Liver (tissue), 9 donors: ENCODE data around the gene CDC5L. TPM values are rescaled to one million over a fixed set of nuclear protein-coding genes. Genes with fewer than 3 reads are reported as not detected.

Experiments used
- DNase-seq: peaks from one replicate; pipeline ENCODE4 v3.0.0-alpha.2; 2017; ENCODE audit warnings: low spot score
- H3K27ac ChIP-seq, 2 donors: one replicate each; pipeline ENCODE4 v1.7.0; 2013; ENCODE audit warnings: inconsistent platforms in 2 of 2, low read length in 2 of 2, control low read depth in 1 of 2, low read depth in 1 of 2, mild to moderate bottlenecking in 1 of 2
- H3K27me3 ChIP-seq, 4 donors: one replicate each; pipeline versions ENCODE4 v1.6.1 to v1.7.0; 2013; ENCODE audit warnings: low read length in 3 of 4, inconsistent platforms in 1 of 4, mild to moderate bottlenecking in 1 of 4, moderate library complexity in 1 of 4; ENCODE audit not compliant: control insufficient read depth in 4 of 4, insufficient read depth in 4 of 4
- H3K36me3 ChIP-seq, 4 donors: one replicate each; pipeline versions ENCODE4 v1.6.1 to v1.7.0; 2013; ENCODE audit warnings: low read length in 3 of 4, mild to moderate bottlenecking in 3 of 4, low read depth in 1 of 4, moderate library complexity in 1 of 4; ENCODE audit not compliant: control insufficient read depth in 4 of 4, insufficient read depth in 3 of 4
- H3K4me1 ChIP-seq, 4 donors: one replicate each; pipeline versions ENCODE4 v1.6.1 to v1.7.0; 2013; ENCODE audit warnings: low read length in 3 of 4, mild to moderate bottlenecking in 3 of 4, moderate library complexity in 1 of 4; ENCODE audit not compliant: control insufficient read depth in 4 of 4, insufficient read depth in 4 of 4
- H3K4me3 ChIP-seq, 3 donors: one replicate each; pipeline versions ENCODE4 v1.6.1 to v1.7.0; 2013; ENCODE audit warnings: low read length in 3 of 3, control low read depth in 1 of 3, low read depth in 1 of 3, mild to moderate bottlenecking in 1 of 3
- H3K9ac ChIP-seq, 2 donors: one replicate each; pipeline ENCODE4 v1.7.0; 2013; ENCODE audit warnings: low read length in 2 of 2, mild to moderate bottlenecking in 2 of 2, moderate library complexity in 2 of 2, control low read depth in 1 of 2, low read depth in 1 of 2
- H3K9me3 ChIP-seq, 4 donors: one replicate each; pipeline versions ENCODE4 v1.6.1 to v1.7.0; 2013; ENCODE audit warnings: low read length in 3 of 4; ENCODE audit not compliant: control insufficient read depth in 4 of 4
- ATF3 ChIP-seq: IDR thresholded peaks from 2 replicates; pipeline ENCODE4 v1.6.1; 2016; ENCODE audit warnings: antibody characterized with exemption
- CTCF ChIP-seq: fragments of 150-350 bp; IDR thresholded peaks from 2 replicates; pipeline ENCODE4 v1.5.1; 2017; ENCODE audit warnings: improper control_type of control experiment, low read depth, low read length; ENCODE audit not compliant: missing input control
- FOXA1 ChIP-seq: IDR thresholded peaks from 2 replicates; pipeline ENCODE4 v1.6.1; 2016; ENCODE audit warnings: antibody characterized with exemption
- FOXA2 ChIP-seq: IDR thresholded peaks from 2 replicates; pipeline ENCODE4 v1.6.1; 2016; ENCODE audit warnings: antibody characterized with exemption
- GABPA ChIP-seq, 2 donors: IDR thresholded peaks in 1 of 2; conservative IDR thresholded peaks in 1 of 2; 2 replicates each; pipeline ENCODE4 v1.6.1; 2016; ENCODE audit warnings: antibody characterized with exemption in 2 of 2, mild to moderate bottlenecking in 1 of 2, moderate library complexity in 1 of 2
- HNF4A ChIP-seq, 2 donors: conservative IDR thresholded peaks; 2 replicates each; pipeline ENCODE4 v1.6.1; 2016; ENCODE audit warnings: antibody characterized with exemption in 2 of 2, mild to moderate bottlenecking in 2 of 2
- HNF4G ChIP-seq: IDR thresholded peaks from 2 replicates; pipeline ENCODE4 v1.6.1; 2016; ENCODE audit warnings: antibody characterized with exemption
- MAX ChIP-seq: IDR thresholded peaks from 2 replicates; pipeline ENCODE4 v1.6.1; 2016; ENCODE audit warnings: antibody characterized with exemption
- NR2F2 ChIP-seq: IDR thresholded peaks from 2 replicates; pipeline ENCODE4 v1.6.1; 2016; ENCODE audit warnings: antibody characterized with exemption
- RAD21 ChIP-seq, 2 donors: IDR thresholded peaks; 2 replicates each; pipeline ENCODE4 v1.6.1; 2016; ENCODE audit warnings: antibody characterized with exemption in 2 of 2, mild to moderate bottlenecking in 2 of 2
- REST ChIP-seq: IDR thresholded peaks from 2 replicates; pipeline ENCODE4 v1.6.1; 2016; ENCODE audit warnings: antibody characterized with exemption, mild to moderate bottlenecking
- RXRA ChIP-seq, 2 donors: IDR thresholded peaks; 2 replicates each; pipeline ENCODE4 v1.6.1; 2017 to 2018; ENCODE audit warnings: antibody characterized with exemption in 2 of 2, mild to moderate bottlenecking in 1 of 2
- SP1 ChIP-seq: IDR thresholded peaks from 2 replicates; pipeline ENCODE4 v1.6.1; 2018; ENCODE audit warnings: antibody characterized with exemption, mild to moderate bottlenecking
- YY1 ChIP-seq: IDR thresholded peaks from 2 replicates; pipeline ENCODE4 v1.6.1; 2016; ENCODE audit warnings: antibody characterized with exemption, mild to moderate bottlenecking
- WGBS: extraction: QIAGEN DNeasy Blood & Tissue Kit; methylation state at CpG from one replicate; pipeline ENCODE4 v1.1.7; 2013; 5-methylcytosine and 5-hydroxymethylcytosine counted together
- polyA plus RNA-seq, 2 donors: library from polyadenylated mRNA; stranded (reverse) in 1 of 2; unstranded in 1 of 2; fragments of 200-250 nt in 1 of 2; fragments of >200 nt in 1 of 2; fragmentation: Nextera tagmentation in 1 of 2; extraction: Ambion mirVana in 1 of 2; gene quantifications; one replicate each; pipeline versions ENCODE4 v1.2.1 to v1.2.3, GENCODE V29; 2013 to 2015
- total RNA-seq, 2 donors: library from RNA; depleted of rRNA; stranded (reverse); fragments of >200 nt; gene quantifications; one replicate each; pipeline ENCODE4 v1.2.3, GENCODE V29; 2014
- TF ChIP-seq, protein P1 (sequence below): IDR thresholded peaks from 2 replicates; pipeline ENCODE4 v1.6.1; 2016; ENCODE audit warnings: antibody characterized with exemption
- donor health status: healthy.
- donor health status: healthy.
- donor health status: healthy.
- donor health status: healthy.
- donor health status: healthy.

Gene CDC5L
- total and polyA plus RNA-seq, 4 donors: 5.4 to 12.3 (median 11.0) TPM

GRCh38 chr6:44478591-44479254 lies 91.2 kb downstream of the CDC5L start:
- Histone ChIP-seq H3K36me3 (no peaks in the 10 kb centered on the region), H3K4me1 (no peaks in the 10 kb centered on the region), H3K9ac (no peak overlapping the region), H3K4me3 (no peak overlapping the region), H3K27me3 (no peaks in the 10 kb centered on the region), H3K9me3 (no peaks in the 10 kb centered on the region), H3K27ac (no peak overlapping the region)
- WGBS: 70% methylated on average over 11 of the region's 11 CpGs
- DNase-seq: no peak
- TF ChIP-seq SP1: no peak

DNA sequence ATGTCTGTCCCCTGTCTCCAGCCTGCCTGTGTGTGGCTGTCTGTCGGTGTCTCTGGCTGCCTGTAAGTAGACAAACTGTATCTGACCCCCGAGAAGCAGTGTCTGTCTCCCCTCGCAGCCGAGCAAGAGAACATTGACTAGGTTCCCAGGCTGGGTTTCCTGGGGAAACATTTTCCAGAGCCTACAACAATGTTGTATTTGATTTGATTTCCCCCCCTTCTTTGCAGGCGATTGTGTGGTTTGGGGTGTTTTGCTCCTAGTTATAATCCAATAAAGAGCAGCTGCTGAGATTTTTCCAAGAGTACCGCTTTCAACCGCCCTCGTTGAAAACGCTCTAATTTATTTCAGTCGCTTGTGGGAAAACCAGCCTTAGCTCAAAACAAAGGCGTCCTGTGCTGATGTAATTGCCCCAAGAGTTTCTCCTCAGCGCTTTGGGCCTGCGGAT lies 92.6 kb downstream of the CDC5L start:
- Histone ChIP-seq H3K27me3 (no peaks in the 10 kb centered on the region), H3K36me3 (no peaks in the 10 kb centered on the region), H3K9me3 (no peaks in the 10 kb centered on the region), H3K4me3 (no peak overlapping the region), H3K27ac (no peak overlapping the region), H3K4me1 (no peaks in the 10 kb centered on the region), H3K9ac (no peak overlapping the region)
- DNase-seq: no peak
- WGBS: 83% methylated on average over 13 of the region's 13 CpGs
- no peak for TF ChIP-seq GABPA (IDR thresholded peaks at IDR 0.05 in 1 of 2, conservative IDR thresholded peaks at IDR 0.05 in 1 of 2)
- no peak for TF ChIP-seq HNF4G
- no peak for TF ChIP-seq RAD21 (IDR thresholded peaks at IDR 0.05)
- no peak for TF ChIP-seq RXRA (IDR thresholded peaks at IDR 0.05)
- TF ChIP-seq ATF3: no peak
- TF ChIP-seq MAX: no peak
- TF ChIP-seq REST: no peak
- no peak for TF ChIP-seq YY1
- TF ChIP-seq FOXA2: no peak

- Histone ChIP-seq H3K36me3 (no peaks in the 10 kb centered on the region), H3K27me3 (no peaks in the 10 kb centered on the region), H3K9me3 (no peaks in the 10 kb centered on the region), H3K27ac (no peak overlapping the region), H3K4me3 (no peak overlapping the region), H3K4me1 (no peaks in the 10 kb centered on the region), H3K9ac (no peak overlapping the region)
- no peak for DNase-seq
- WGBS: 93% methylated on average over 6 of the region's 6 CpGs
- TF ChIP-seq FOXA1: no peak
- no peak for TF ChIP-seq HNF4A (conservative IDR thresholded peaks at IDR 0.05)
- TF ChIP-seq NR2F2: no peak
- no peak for TF ChIP-seq FOXA2
- TF ChIP-seq, protein P1, sequence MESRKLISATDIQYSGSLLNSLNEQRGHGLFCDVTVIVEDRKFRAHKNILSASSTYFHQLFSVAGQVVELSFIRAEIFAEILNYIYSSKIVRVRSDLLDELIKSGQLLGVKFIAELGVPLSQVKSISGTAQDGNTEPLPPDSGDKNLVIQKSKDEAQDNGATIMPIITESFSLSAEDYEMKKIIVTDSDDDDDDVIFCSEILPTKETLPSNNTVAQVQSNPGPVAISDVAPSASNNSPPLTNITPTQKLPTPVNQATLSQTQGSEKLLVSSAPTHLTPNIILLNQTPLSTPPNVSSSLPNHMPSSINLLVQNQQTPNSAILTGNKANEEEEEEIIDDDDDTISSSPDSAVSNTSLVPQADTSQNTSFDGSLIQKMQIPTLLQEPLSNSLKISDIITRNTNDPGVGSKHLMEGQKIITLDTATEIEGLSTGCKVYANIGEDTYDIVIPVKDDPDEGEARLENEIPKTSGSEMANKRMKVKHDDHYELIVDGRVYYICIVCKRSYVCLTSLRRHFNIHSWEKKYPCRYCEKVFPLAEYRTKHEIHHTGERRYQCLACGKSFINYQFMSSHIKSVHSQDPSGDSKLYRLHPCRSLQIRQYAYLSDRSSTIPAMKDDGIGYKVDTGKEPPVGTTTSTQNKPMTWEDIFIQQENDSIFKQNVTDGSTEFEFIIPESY: no peak
- TF ChIP-seq RXRA (IDR thresholded peaks at IDR 0.05): no peak
- TF ChIP-seq YY1: no peak
- no peak for TF ChIP-seq REST
- TF ChIP-seq CTCF: no peak
- TF ChIP-seq ATF3: no peak
These were observed 93.5 kb downstream of the CDC5L start for GRCh38 chr6:44481056-44481455.
